Retinal pigment epithelial cell (primary cell): Measurements from ENCODE around the gene SRGN.
A peak's percentile ranks its signal among the peaks of the same experiment; 100 is the strongest.

ENCODE experiments used
- DNase-seq: peaks from one replicate; pipeline ENCODE4 v3.0.0-alpha.2; 2010; ENCODE audit warnings: low read depth
- H3K4me3 ChIP-seq: 2 replicates; pipeline ENCODE4 v1.5.1; 2011; ENCODE audit warnings: mild to moderate bottlenecking, low read length, control low read depth, moderate library complexity
- TF ChIP-seq, protein P1 (sequence below): conservative IDR thresholded peaks from 2 replicates; pipeline ENCODE4 v1.5.1; 2011; ENCODE audit warnings: low read depth, low read length, control low read depth, inconsistent platforms

Gene SRGN

DNA sequence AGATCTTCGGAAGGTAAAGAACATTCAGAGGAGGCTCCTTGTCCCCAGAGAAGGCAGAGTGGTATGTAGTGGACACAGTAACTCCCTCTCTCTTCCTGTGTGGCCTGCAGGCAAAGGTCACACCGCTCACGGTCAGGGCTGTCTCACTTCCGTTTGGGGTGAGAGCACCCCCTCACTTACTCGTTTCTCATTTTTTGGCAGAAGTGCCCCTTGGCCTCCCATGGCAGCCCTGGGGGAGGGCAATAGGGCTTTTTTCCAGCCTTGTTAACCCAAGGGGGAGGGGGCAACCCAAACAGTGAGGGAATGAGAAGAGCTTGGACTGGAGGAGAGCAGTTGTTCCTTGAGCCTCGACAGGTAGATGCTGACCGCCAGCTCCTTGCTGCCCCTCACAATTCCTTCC is 31.8 kb upstream of the SRGN start:
- DNase-seq = no peak
- TF ChIP-seq, protein P1, sequence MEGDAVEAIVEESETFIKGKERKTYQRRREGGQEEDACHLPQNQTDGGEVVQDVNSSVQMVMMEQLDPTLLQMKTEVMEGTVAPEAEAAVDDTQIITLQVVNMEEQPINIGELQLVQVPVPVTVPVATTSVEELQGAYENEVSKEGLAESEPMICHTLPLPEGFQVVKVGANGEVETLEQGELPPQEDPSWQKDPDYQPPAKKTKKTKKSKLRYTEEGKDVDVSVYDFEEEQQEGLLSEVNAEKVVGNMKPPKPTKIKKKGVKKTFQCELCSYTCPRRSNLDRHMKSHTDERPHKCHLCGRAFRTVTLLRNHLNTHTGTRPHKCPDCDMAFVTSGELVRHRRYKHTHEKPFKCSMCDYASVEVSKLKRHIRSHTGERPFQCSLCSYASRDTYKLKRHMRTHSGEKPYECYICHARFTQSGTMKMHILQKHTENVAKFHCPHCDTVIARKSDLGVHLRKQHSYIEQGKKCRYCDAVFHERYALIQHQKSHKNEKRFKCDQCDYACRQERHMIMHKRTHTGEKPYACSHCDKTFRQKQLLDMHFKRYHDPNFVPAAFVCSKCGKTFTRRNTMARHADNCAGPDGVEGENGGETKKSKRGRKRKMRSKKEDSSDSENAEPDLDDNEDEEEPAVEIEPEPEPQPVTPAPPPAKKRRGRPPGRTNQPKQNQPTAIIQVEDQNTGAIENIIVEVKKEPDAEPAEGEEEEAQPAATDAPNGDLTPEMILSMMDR = no peak
- H3K4me3 ChIP-seq = no peak overlapping the region

DNA sequence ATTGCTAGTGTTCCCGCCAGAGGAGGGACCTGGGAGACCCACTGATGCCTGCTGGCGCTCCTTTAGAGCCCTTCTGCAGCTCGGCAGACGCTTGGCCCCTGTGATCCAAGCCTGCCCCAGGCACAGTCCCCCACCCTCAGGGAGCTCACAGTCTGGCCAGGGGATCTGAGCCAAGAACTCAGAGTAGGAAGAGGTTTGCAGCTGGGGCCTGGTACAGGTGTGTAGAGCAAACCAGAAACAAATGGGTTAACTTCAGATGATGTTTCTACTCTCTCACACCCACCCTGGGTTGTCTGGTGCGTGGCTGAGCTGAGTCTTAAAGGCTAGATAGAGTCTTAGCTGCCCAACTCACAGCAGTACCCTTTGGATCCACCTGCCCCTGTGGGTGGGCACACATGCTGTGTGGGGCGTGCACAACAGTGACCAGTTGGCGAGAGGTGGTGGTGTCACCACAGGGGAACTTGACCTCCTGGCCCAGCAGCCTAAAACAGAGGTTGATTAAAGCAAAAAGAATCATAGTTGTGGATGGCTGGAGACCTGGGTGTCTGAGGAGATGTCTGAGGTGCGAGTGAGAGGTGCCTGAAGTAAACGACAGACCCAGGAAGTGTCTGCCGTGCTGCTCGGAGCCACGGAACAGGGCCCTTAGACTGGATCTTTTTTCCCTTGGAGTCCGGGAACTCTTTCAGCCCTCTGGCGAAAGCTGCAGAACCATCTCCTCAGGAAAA is 31.2 kb upstream of the SRGN start:
- DNase-seq = no peak
- no peak overlapping the region for H3K4me3 ChIP-seq
- TF ChIP-seq, protein P1 = no peak

DNA sequence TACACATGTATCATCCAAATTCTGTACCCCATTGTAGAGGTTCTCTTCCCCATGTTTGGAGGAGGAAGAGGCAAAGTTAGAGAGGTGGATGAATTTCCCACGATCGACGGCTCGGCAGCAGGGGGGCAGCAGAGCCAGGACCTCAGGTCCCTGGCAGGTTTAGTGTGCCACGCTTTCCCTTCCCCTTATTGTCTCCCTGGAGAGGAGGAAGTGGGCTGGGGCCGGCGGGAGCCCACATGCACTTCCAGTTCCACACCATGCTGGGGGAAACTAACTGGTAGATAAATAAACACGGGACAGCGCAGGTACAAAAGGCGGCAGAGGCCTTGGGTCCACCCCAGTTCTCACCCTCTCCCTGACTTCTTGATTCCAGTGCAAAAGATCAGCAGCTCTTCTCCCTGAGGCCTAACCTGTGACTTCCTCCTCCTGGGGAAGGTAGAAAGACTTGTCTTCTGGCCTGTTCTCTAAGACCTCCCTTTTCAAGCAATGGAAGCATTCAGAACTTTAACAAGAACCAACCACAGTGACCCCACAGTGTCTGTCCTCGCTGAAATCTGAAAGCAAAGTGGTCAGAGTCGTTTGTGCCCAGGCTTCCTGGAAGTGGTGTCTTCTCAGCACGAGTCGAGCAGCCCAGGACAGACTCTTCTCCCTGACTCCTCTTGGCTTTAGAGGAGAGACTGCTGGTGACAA is 30.5 kb upstream of the SRGN start:
- H3K4me3 ChIP-seq = no peak overlapping the region
- TF ChIP-seq, protein P1 = no peak
- no peak for DNase-seq

DNA sequence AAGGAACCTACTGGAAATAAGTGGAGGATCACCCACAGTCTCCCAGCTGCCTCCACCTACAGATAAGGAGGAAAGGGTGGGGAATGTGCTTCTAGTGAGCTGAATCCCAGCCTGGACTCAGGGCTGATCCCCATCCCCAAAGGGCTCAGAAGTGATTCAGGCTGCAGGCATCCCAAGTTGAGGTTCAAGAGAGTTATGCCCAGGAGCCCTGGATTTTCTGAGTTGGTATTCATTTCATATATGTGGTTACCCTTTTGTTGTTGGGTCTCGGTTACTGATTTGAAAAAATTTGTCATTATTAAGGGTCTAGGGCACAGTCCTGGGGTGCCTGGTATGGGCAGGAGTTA is 30.0 kb upstream of the SRGN start:
- TF ChIP-seq, protein P1 = no peak
- DNase-seq = no peak
- no peak overlapping the region for H3K4me3 ChIP-seq

DNA sequence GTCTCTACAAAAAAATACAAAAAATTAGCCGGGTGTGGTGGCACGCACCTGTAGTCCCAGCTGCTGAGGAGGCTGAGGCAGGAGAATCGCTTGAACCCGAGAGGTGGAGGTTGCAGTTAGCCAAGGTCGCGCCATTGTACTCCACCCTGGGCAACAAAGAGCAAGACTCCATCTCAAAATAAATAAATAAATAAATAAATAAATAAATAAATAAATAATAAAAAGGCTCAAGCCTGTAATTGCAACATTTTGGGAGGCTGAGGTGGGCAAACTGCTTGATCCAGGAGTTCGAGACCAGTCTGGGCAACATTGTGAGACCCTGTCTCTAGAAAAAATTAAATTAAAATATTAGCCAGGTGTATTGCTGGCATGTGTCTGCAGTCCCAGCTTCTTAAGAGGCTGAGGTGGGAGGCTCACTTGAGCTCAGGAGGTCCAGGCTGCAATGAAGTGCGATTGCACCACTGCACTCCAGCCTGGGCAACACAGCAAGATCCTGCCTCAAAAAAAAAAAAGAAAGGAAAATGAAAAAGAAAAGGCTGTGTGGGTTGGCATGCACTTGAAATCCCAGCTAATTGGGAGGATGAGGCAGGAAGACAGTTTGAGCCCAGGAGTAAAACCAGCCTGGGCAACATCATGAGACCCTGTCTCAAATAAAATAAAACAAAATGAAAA is 27.6 kb upstream of the SRGN start:
- TF ChIP-seq, protein P1 = no peak
- DNase-seq = no peak
- no peak overlapping the region for H3K4me3 ChIP-seq

DNA sequence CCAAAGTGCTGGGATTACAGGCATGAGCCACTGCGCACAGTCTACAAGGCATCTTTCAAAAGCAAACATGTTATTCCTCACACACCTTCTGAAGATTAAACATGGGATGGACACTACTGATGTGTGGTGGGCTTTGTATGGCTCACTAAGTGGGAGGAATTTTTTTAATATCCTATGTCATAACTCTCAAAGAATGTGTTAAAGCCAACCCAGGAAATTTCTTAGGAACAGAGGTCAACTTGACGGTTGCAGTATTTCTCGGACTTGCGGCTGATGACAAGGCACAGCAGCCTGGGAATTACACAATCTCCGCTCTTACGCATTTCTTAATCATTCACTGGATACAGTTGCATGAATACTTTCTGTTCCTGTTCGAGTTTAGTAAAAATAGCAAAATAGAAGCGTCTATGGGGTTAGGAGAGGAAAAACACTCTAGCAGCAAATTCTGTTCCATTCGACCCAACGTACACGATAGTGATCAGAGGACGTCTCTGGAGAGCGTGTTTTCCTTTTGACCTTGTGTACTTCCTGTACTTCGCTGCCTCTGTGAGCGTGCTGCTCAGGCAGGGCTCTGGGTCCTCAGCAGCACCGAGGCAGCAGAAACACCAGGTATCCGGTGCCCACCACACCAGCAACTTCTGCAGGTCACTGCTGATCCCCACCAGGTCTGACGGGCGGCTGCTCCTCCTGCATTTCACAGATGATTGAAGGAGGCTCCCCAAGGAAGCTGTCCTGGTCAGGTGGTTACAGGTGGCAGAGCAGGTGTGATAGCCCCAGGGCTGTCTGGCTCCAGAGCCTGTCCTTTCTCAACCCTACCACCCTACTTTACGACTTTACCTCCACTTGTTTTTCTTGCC is 26.4 kb upstream of the SRGN start:
- TF ChIP-seq, protein P1 = no peak
- DNase-seq = peak; percentile 98
- H3K4me3 ChIP-seq = peak overlapping the region; percentile 27
